HepG2 (cell line): ENCODE data around the gene HEPH. TPM values are rescaled to one million over a fixed set of nuclear protein-coding genes. Genes with fewer than 3 reads are reported as not detected.

Experiments
- ATAC-seq: fragments of 200-7000 bp; cut with Tn5 transposase; 3 replicates; pipeline ENCODE4 v1.9.1; 2020; ENCODE audit warnings: mild to moderate bottlenecking, moderate library complexity
- BruUV-seq: library from RNA; stranded (reverse); fragments of 400-500 nt; replicated peaks from 2 replicates; lab custom pipeline; 2021; lab: Mats Ljungman, UMichigan
- CTCF ChIA-PET: fragments of 300-600 bp; formaldehyde crosslinking; extraction: SDS; loops from one replicate; lab custom pipeline; 2021; ENCODE audit warnings: low total read pairs, inconsistent platforms, low intra/inter-chr PET ratio; lab: Yijun Ruan, JAX
- POLR2A ChIA-PET: fragments of 350-600 bp; sonication (Branson Sonifier 250); formaldehyde crosslinking; loops from one replicate; lab custom pipeline; 2020; ENCODE audit warnings: antibody characterized with exemption, inconsistent platforms; lab: Yijun Ruan, JAX
- DNase-seq: peaks from one replicate; pipeline ENCODE4 v3.0.0-alpha.2; 2015; ENCODE audit warnings: low spot score
- FAIRE-seq: peaks from 3 replicates; lab custom pipeline; 2011; peaks lifted over from hg19 to GRCh38; lab: Jason Lieb, UNC
- H2AFZ ChIP-seq: one replicate; pipeline ENCODE4 v1.6.1; 2011; ENCODE audit warnings: low read length, inconsistent platforms
- H3K27ac ChIP-seq: fragments of 300-600 bp; 3 replicates; pipeline ENCODE4 v1.8.0; 2011; ENCODE audit warnings: mixed run types, mild to moderate bottlenecking, mixed read lengths, low read length, inconsistent platforms; ENCODE audit not compliant: insufficient read depth; ENCODE audit errors: extremely low read length
- H3K27me3 ChIP-seq, 2 experiments: fragments of 200-600 bp in 1 of 2; 2 replicates in 1 of 2; 3 replicates in 1 of 2; pipeline versions ENCODE4 v1.6.0 to v1.8.0; 2011; ENCODE audit warnings: low read length in 2 of 2, mild to moderate bottlenecking in 2 of 2, moderate library complexity in 2 of 2, inconsistent platforms in 1 of 2; ENCODE audit not compliant: insufficient read depth in 2 of 2, control insufficient read depth in 1 of 2
- H3K36me3 ChIP-seq, 2 experiments: fragments of 200-600 bp in 1 of 2; replicated peaks in 1 of 2; 2 replicates in 1 of 2; 3 replicates in 1 of 2; pipeline versions ENCODE4 v1.5.1 to v1.8.0; 2011; ENCODE audit warnings: low read length in 2 of 2, inconsistent platforms in 1 of 2; ENCODE audit not compliant: insufficient read depth in 2 of 2, control insufficient read depth in 1 of 2
- H3K4me1 ChIP-seq: 2 replicates; pipeline ENCODE4 v1.5.1; 2012; ENCODE audit warnings: low read length, inconsistent platforms; ENCODE audit not compliant: insufficient read depth
- H3K4me2 ChIP-seq: 2 replicates; pipeline ENCODE4 v1.6.0; 2011; ENCODE audit warnings: low read depth, low read length, inconsistent platforms
- H3K4me3 ChIP-seq, 3 experiments: fragments of 200-600 bp in 1 of 3; sonication (generic), shearing (Covaris generic) in 1 of 3; replicated peaks in 1 of 3; 2 replicates each; pipeline ENCODE4 v1.5.1; 2011 to 2016; ENCODE audit warnings: low read length in 3 of 3, inconsistent platforms in 2 of 3, low read depth in 2 of 3, mild to moderate bottlenecking in 2 of 3, control low read depth in 1 of 3, mixed read lengths in 1 of 3; ENCODE audit not compliant: insufficient read depth in 1 of 3
- H3K79me2 ChIP-seq: one replicate; pipeline ENCODE4 v1.6.1; 2011; ENCODE audit warnings: low read length, inconsistent platforms; ENCODE audit not compliant: insufficient read depth
- H3K9ac ChIP-seq: 2 replicates; pipeline ENCODE4 v1.6.0; 2011; ENCODE audit warnings: mild to moderate bottlenecking, low read depth, low read length, inconsistent platforms; ENCODE audit not compliant: insufficient read depth
- H3K9me3 ChIP-seq: 2 replicates; pipeline ENCODE4 v1.5.1; 2012; ENCODE audit warnings: mild to moderate bottlenecking, low read length
- H4K20me1 ChIP-seq: 2 replicates; pipeline ENCODE4 v1.6.0; 2011; ENCODE audit warnings: inconsistent platforms, mild to moderate bottlenecking, low read length, moderate library complexity; ENCODE audit not compliant: insufficient read depth
- EEA1 ChIP-seq: sonication (generic); formaldehyde crosslinking; IDR thresholded peaks from 2 replicates; pipeline ENCODE4 v1.5.1; 2020; ENCODE audit warnings: mild to moderate bottlenecking, missing genetic modification reagents, borderline replicate concordance
- ETV6 ChIP-seq: sonication (generic); formaldehyde crosslinking; conservative IDR thresholded peaks from 2 replicates; pipeline ENCODE4 v1.4.0; 2020; ENCODE audit warnings: missing genetic modification reagents
- MYC ChIP-seq: sonication (generic); formaldehyde crosslinking; IDR thresholded peaks from 2 replicates; pipeline ENCODE4 v1.9.0; 2021; ENCODE audit warnings: missing genetic modification reagents, borderline replicate concordance
- NFE2L2 ChIP-seq: fragments of 150-350 bp; IDR thresholded peaks from 2 replicates; pipeline ENCODE4 v1.6.1; 2014; ENCODE audit warnings: low read length
- REL ChIP-seq: sonication (generic); formaldehyde crosslinking; conservative IDR thresholded peaks from 2 replicates; pipeline ENCODE4 v1.8.0; 2022; ENCODE audit warnings: mild to moderate bottlenecking, missing genetic modification reagents, moderate library complexity
- SRSF9 ChIP-seq: fragments of 200-400 bp; formaldehyde crosslinking; IDR thresholded peaks from 2 replicates; pipeline ENCODE4 v1.6.1; 2018; ENCODE audit warnings: borderline replicate concordance, mild to moderate bottlenecking, low read depth, low read length; ENCODE audit not compliant: insufficient read depth, poor library complexity, severe bottlenecking
- ZNF230 ChIP-seq: sonication (generic); formaldehyde crosslinking; IDR thresholded peaks from 2 replicates; pipeline ENCODE4 v1.4.0; 2020; ENCODE audit warnings: mild to moderate bottlenecking, missing genetic modification reagents
- ZNF513 ChIP-seq: sonication (generic); formaldehyde crosslinking; conservative IDR thresholded peaks from 2 replicates; pipeline ENCODE4 v1.5.0; 2020; ENCODE audit warnings: missing genetic modification reagents
- in situ Hi-C: cut with HindIII; loops from 2 replicates; pipeline ENCODE4 v1.10.0; 2017; ENCODE audit warnings: low pct_unique_long_range_greater_than_20kb; ENCODE audit not compliant: extremely low pct_ligation_motif_present
- intact Hi-C: fragments of 100-400 bp; cut with micrococcal nuclease; formaldehyde crosslinking; loops from one replicate; pipeline ENCODE4 v1.10.0; 2022; ENCODE audit not compliant: unreplicated experiment
- polyA plus RNA-seq, 8 experiments: library from polyadenylated mRNA; depleted of rRNA in 3 of 8; stranded (reverse) in 7 of 8; unstranded in 1 of 8; fragments of >200 nt; fragmentation: Illumina TruSeq in 4 of 8; extraction: Trizol in 4 of 8; gene quantifications; 2 replicates each; pipeline versions ENCODE4 v1.2.1 to v1.2.3, GENCODE V29; 2011 to 2016; ENCODE audit warnings: low read depth in 4 of 8, missing spikeins in 1 of 8, mixed read lengths in 1 of 8; ENCODE audit not compliant: insufficient read depth in 1 of 8
- total RNA-seq, 5 experiments: library from RNA; depleted of rRNA; stranded (reverse); fragments of >200 nt; fragmentation: Illumina TruSeq; extraction: Trizol; gene quantifications; 2 replicates each; pipeline ENCODE4 v1.2.3, GENCODE V29; 2016; ENCODE audit warnings: low read depth in 1 of 5
- TF ChIP-seq, protein P1 (sequence below): sonication (generic); formaldehyde crosslinking; IDR thresholded peaks from 2 replicates; pipeline ENCODE4 v1.8.1; 2023; ENCODE audit warnings: mild to moderate bottlenecking, moderate library complexity, missing genetic modification reagents
- TF ChIP-seq, protein P2 (sequence below): IDR thresholded peaks from 2 replicates; pipeline ENCODE4 v1.6.1; 2012; ENCODE audit warnings: low read length, improper control_type of control experiment
- TF ChIP-seq, protein P3 (sequence below): IDR thresholded peaks from 2 replicates; pipeline ENCODE4 v1.6.1; 2018; ENCODE audit warnings: missing genetic modification reagents
- TF ChIP-seq, protein P4 (sequence below): sonication (generic); formaldehyde crosslinking; IDR thresholded peaks from 2 replicates; pipeline ENCODE4 v1.8.0; 2022; ENCODE audit warnings: mild to moderate bottlenecking, missing genetic modification reagents, moderate library complexity

HEPH gene
- total and polyA plus RNA-seq, 2 of the 13 experiments (the other 11 are each of a cell fraction or from before 2014, with no cell fraction given): not detected

DNA sequence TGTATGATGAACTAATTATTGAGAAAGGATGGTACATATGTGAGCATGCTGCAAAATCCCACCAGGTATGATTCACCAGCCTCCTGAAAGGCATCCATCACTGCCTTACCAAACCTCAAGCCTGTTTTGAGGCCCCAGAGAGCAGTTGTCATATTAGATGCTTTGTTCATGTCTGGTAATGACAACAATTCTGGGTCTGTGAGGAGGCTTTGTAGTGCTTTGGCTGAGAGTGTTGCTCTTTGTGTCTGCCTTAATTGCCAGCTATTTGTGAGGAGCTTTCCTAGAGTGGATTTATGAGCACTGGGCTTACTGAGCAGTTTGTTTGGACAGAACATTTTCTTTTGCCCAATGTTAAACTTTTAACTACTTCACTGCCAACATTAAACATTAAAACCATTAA lies 69.2 kb downstream of the HEPH start:
- Histone ChIP-seq H3K36me3 (no peaks in the 10 kb centered on the region), H3K79me2 (no peaks in the 10 kb centered on the region), H3K27ac (no peak overlapping the region), H3K9ac (no peak overlapping the region), H3K9me3 (peaks cover 28% of the 10 kb centered on the region; the same call in 1 of the 2 replicates), H2AFZ (no peak overlapping the region), H3K27me3 (no peaks in the 10 kb centered on the region), H3K4me3 (no peak overlapping the region), H4K20me1 (no peaks in the 10 kb centered on the region), H3K4me2 (no peak overlapping the region), H3K4me1 (no peaks in the 10 kb centered on the region)
- intact Hi-C loops: no loop called here
- BruUV-seq: no TSS peak
- DNase-seq (no peak), FAIRE-seq (no peak), ATAC-seq (no peak)
- ChIA-PET CTCF (no interaction called here), POLR2A (no interaction called here)
- in situ Hi-C loops: no loop called here
- TF ChIP-seq, protein P1, sequence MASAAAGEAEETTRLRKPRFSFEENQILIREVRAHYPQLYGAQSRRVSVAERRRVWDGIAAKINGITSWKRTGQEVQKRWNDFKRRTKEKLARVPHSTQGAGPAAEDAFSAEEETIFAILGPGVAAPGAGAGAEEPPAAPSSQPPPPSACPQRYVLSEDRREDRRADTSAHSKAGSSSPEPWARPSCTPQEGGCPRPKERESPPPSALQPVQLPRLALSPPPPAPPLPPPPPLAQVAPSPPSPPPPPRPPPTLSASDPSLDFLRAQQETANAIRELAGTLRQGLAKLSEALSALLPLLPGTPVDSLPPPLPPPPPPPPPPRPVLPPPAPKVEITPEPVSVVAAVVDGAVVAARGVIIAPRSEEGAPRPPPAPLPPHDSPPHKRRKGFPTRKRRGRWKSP (CRISPR knock-in tag): no peak
- TF ChIP-seq MYC (CRISPR knock-in tag) (no peak), NFE2L2 (no peak), EEA1 (no peak), ZNF513 (CRISPR knock-in tag) (no peak), ZNF230 (no peak), SRSF9 (no peak), ETV6 (no peak), REL (CRISPR knock-in tag) (no peak)
- TF ChIP-seq, protein P2, sequence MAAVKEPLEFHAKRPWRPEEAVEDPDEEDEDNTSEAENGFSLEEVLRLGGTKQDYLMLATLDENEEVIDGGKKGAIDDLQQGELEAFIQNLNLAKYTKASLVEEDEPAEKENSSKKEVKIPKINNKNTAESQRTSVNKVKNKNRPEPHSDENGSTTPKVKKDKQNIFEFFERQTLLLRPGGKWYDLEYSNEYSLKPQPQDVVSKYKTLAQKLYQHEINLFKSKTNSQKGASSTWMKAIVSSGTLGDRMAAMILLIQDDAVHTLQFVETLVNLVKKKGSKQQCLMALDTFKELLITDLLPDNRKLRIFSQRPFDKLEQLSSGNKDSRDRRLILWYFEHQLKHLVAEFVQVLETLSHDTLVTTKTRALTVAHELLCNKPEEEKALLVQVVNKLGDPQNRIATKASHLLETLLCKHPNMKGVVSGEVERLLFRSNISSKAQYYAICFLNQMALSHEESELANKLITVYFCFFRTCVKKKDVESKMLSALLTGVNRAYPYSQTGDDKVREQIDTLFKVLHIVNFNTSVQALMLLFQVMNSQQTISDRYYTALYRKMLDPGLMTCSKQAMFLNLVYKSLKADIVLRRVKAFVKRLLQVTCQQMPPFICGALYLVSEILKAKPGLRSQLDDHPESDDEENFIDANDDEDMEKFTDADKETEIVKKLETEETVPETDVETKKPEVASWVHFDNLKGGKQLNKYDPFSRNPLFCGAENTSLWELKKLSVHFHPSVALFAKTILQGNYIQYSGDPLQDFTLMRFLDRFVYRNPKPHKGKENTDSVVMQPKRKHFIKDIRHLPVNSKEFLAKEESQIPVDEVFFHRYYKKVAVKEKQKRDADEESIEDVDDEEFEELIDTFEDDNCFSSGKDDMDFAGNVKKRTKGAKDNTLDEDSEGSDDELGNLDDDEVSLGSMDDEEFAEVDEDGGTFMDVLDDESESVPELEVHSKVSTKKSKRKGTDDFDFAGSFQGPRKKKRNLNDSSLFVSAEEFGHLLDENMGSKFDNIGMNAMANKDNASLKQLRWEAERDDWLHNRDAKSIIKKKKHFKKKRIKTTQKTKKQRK: no peak
- TF ChIP-seq, protein P3, sequence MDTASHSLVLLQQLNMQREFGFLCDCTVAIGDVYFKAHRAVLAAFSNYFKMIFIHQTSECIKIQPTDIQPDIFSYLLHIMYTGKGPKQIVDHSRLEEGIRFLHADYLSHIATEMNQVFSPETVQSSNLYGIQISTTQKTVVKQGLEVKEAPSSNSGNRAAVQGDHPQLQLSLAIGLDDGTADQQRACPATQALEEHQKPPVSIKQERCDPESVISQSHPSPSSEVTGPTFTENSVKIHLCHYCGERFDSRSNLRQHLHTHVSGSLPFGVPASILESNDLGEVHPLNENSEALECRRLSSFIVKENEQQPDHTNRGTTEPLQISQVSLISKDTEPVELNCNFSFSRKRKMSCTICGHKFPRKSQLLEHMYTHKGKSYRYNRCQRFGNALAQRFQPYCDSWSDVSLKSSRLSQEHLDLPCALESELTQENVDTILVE (CRISPR knock-in tag): no peak
- TF ChIP-seq, protein P4, sequence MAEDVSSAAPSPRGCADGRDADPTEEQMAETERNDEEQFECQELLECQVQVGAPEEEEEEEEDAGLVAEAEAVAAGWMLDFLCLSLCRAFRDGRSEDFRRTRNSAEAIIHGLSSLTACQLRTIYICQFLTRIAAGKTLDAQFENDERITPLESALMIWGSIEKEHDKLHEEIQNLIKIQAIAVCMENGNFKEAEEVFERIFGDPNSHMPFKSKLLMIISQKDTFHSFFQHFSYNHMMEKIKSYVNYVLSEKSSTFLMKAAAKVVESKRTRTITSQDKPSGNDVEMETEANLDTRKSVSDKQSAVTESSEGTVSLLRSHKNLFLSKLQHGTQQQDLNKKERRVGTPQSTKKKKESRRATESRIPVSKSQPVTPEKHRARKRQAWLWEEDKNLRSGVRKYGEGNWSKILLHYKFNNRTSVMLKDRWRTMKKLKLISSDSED: no peak
